HepG2 (cell line): Measurements from ENCODE around the gene CALY. TPM values are rescaled to one million over a fixed set of nuclear protein-coding genes. Genes with fewer than 3 reads are reported as not detected.

Experiments used
- ATAC-seq: fragments of 200-7000 bp; cut with Tn5 transposase; 3 replicates; pipeline ENCODE4 v1.9.1; 2020; ENCODE audit warnings: mild to moderate bottlenecking, moderate library complexity
- BruUV-seq: library from RNA; stranded (reverse); fragments of 400-500 nt; replicated peaks from 2 replicates; lab custom pipeline; 2021; lab: Mats Ljungman, UMichigan
- CTCF ChIA-PET: fragments of 300-600 bp; formaldehyde crosslinking; extraction: SDS; loops from one replicate; lab custom pipeline; 2021; ENCODE audit warnings: low total read pairs, inconsistent platforms, low intra/inter-chr PET ratio; lab: Yijun Ruan, JAX
- POLR2A ChIA-PET: fragments of 350-600 bp; sonication (Branson Sonifier 250); formaldehyde crosslinking; loops from one replicate; lab custom pipeline; 2020; ENCODE audit warnings: antibody characterized with exemption, inconsistent platforms; lab: Yijun Ruan, JAX
- DNase-seq: peaks from one replicate; pipeline ENCODE4 v3.0.0-alpha.2; 2015; ENCODE audit warnings: low spot score
- FAIRE-seq: peaks from 3 replicates; lab custom pipeline; 2011; peaks lifted over from hg19 to GRCh38; lab: Jason Lieb, UNC
- H2AFZ ChIP-seq: one replicate; pipeline ENCODE4 v1.6.1; 2011; ENCODE audit warnings: low read length, inconsistent platforms
- H3K27ac ChIP-seq: fragments of 300-600 bp; 3 replicates; pipeline ENCODE4 v1.8.0; 2011; ENCODE audit warnings: mixed run types, mild to moderate bottlenecking, mixed read lengths, low read length, inconsistent platforms; ENCODE audit not compliant: insufficient read depth; ENCODE audit errors: extremely low read length
- H3K27me3 ChIP-seq, 2 experiments: fragments of 200-600 bp in 1 of 2; 2 replicates in 1 of 2; 3 replicates in 1 of 2; pipeline versions ENCODE4 v1.6.0 to v1.8.0; 2011; ENCODE audit warnings: low read length in 2 of 2, mild to moderate bottlenecking in 2 of 2, moderate library complexity in 2 of 2, inconsistent platforms in 1 of 2; ENCODE audit not compliant: insufficient read depth in 2 of 2, control insufficient read depth in 1 of 2
- H3K36me3 ChIP-seq, 2 experiments: fragments of 200-600 bp in 1 of 2; replicated peaks in 1 of 2; 2 replicates in 1 of 2; 3 replicates in 1 of 2; pipeline versions ENCODE4 v1.5.1 to v1.8.0; 2011; ENCODE audit warnings: low read length in 2 of 2, inconsistent platforms in 1 of 2; ENCODE audit not compliant: insufficient read depth in 2 of 2, control insufficient read depth in 1 of 2
- H3K4me1 ChIP-seq: 2 replicates; pipeline ENCODE4 v1.5.1; 2012; ENCODE audit warnings: low read length, inconsistent platforms; ENCODE audit not compliant: insufficient read depth
- H3K4me2 ChIP-seq: 2 replicates; pipeline ENCODE4 v1.6.0; 2011; ENCODE audit warnings: low read depth, low read length, inconsistent platforms
- H3K4me3 ChIP-seq, 3 experiments: fragments of 200-600 bp in 1 of 3; sonication (generic), shearing (Covaris generic) in 1 of 3; replicated peaks in 1 of 3; 2 replicates each; pipeline ENCODE4 v1.5.1; 2011 to 2016; ENCODE audit warnings: low read length in 3 of 3, inconsistent platforms in 2 of 3, low read depth in 2 of 3, mild to moderate bottlenecking in 2 of 3, control low read depth in 1 of 3, mixed read lengths in 1 of 3; ENCODE audit not compliant: insufficient read depth in 1 of 3
- H3K79me2 ChIP-seq: one replicate; pipeline ENCODE4 v1.6.1; 2011; ENCODE audit warnings: low read length, inconsistent platforms; ENCODE audit not compliant: insufficient read depth
- H3K9ac ChIP-seq: 2 replicates; pipeline ENCODE4 v1.6.0; 2011; ENCODE audit warnings: mild to moderate bottlenecking, low read depth, low read length, inconsistent platforms; ENCODE audit not compliant: insufficient read depth
- H3K9me3 ChIP-seq: 2 replicates; pipeline ENCODE4 v1.5.1; 2012; ENCODE audit warnings: mild to moderate bottlenecking, low read length
- H4K20me1 ChIP-seq: 2 replicates; pipeline ENCODE4 v1.6.0; 2011; ENCODE audit warnings: inconsistent platforms, mild to moderate bottlenecking, low read length, moderate library complexity; ENCODE audit not compliant: insufficient read depth
- AFF4 ChIP-seq: sonication (generic); formaldehyde crosslinking; IDR thresholded peaks from 2 replicates; pipeline ENCODE4 v1.4.0; 2020; ENCODE audit warnings: missing genetic modification reagents
- CAMTA2 ChIP-seq: sonication (generic); formaldehyde crosslinking; IDR thresholded peaks from 2 replicates; pipeline ENCODE4 v1.4.0; 2020; ENCODE audit warnings: mild to moderate bottlenecking, missing genetic modification reagents, borderline replicate concordance
- SMYD3 ChIP-seq: sonication (generic); formaldehyde crosslinking; IDR thresholded peaks from 2 replicates; pipeline ENCODE4 v1.8.1; 2023; ENCODE audit warnings: mild to moderate bottlenecking, missing genetic modification reagents
- SSRP1 ChIP-seq: IDR thresholded peaks from 2 replicates; pipeline ENCODE4 v1.6.1; 2016; ENCODE audit warnings: control low read depth
- ZBTB4 ChIP-seq: sonication (generic); formaldehyde crosslinking; IDR thresholded peaks from 2 replicates; pipeline ENCODE4 v1.4.0; 2020; ENCODE audit warnings: missing genetic modification reagents, mild to moderate bottlenecking, borderline replicate concordance
- ZNF281 ChIP-seq: sonication (generic); formaldehyde crosslinking; IDR thresholded peaks from 2 replicates; pipeline ENCODE4 v1.4.0; 2020; ENCODE audit warnings: missing genetic modification reagents, borderline replicate concordance
- ZNF720 ChIP-seq: sonication (generic); formaldehyde crosslinking; IDR thresholded peaks from 2 replicates; pipeline ENCODE4 v1.4.0; 2020; ENCODE audit warnings: missing genetic modification reagents
- ZNF788 ChIP-seq: sonication (generic); formaldehyde crosslinking; IDR thresholded peaks from 2 replicates; pipeline ENCODE4 v1.5.0; 2020; ENCODE audit warnings: mild to moderate bottlenecking, missing genetic modification reagents, borderline replicate concordance
- WGBS: methylation state at CpG from one replicate; pipeline ENCODE4 v1.1.6; 2017; ENCODE audit warnings: low lambda C conversion rate; 5-methylcytosine and 5-hydroxymethylcytosine counted together
- in situ Hi-C: cut with HindIII; loops from 2 replicates; pipeline ENCODE4 v1.10.0; 2017; ENCODE audit warnings: low pct_unique_long_range_greater_than_20kb; ENCODE audit not compliant: extremely low pct_ligation_motif_present
- intact Hi-C: fragments of 100-400 bp; cut with micrococcal nuclease; formaldehyde crosslinking; loops from one replicate; pipeline ENCODE4 v1.10.0; 2022; ENCODE audit not compliant: unreplicated experiment
- polyA plus RNA-seq, 8 experiments: library from polyadenylated mRNA; depleted of rRNA in 3 of 8; stranded (reverse) in 7 of 8; unstranded in 1 of 8; fragments of >200 nt; fragmentation: Illumina TruSeq in 4 of 8; extraction: Trizol in 4 of 8; gene quantifications; 2 replicates each; pipeline versions ENCODE4 v1.2.1 to v1.2.3, GENCODE V29; 2011 to 2016; ENCODE audit warnings: low read depth in 4 of 8, missing spikeins in 1 of 8, mixed read lengths in 1 of 8; ENCODE audit not compliant: insufficient read depth in 1 of 8
- total RNA-seq, 5 experiments: library from RNA; depleted of rRNA; stranded (reverse); fragments of >200 nt; fragmentation: Illumina TruSeq; extraction: Trizol; gene quantifications; 2 replicates each; pipeline ENCODE4 v1.2.3, GENCODE V29; 2016; ENCODE audit warnings: low read depth in 1 of 5

Gene CALY
- total and polyA plus RNA-seq, 2 of the 13 experiments (the other 11 are each of a cell fraction or from before 2014, with no cell fraction given): 0.08 TPM; not detected in 1

GRCh38 chr10:133281084-133281483 lies 55.6 kb downstream of the CALY start:
- Histone ChIP-seq H3K9ac (no peak overlapping the region), H3K27me3 (peaks cover 0 to 4% of the 10 kb centered on the region in 2 experiments; a peak in 2 of 5 replicates), H4K20me1 (peaks cover 7% of the 10 kb centered on the region; the same call in 1 of the 2 replicates), H3K36me3 (peaks cover 23 to 47% of the 10 kb centered on the region in 2 experiments; a peak in 4 of 5 replicates), H3K4me2 (no peak overlapping the region), H3K4me1 (peaks cover 23% of the 10 kb centered on the region), H3K27ac (no peak overlapping the region), H3K79me2 (no peaks in the 10 kb centered on the region), H3K9me3 (no peaks in the 10 kb centered on the region), H3K4me3 (no peak overlapping the region), H2AFZ (no peak overlapping the region)
- in situ Hi-C loops: no loop called here
- TF ChIP-seq CAMTA2 (CRISPR knock-in tag) (no peak), AFF4 (CRISPR knock-in tag) (no peak), ZNF281 (CRISPR knock-in tag) (no peak), SMYD3 (CRISPR knock-in tag) (no peak), ZBTB4 (no peak), ZNF788 (CRISPR knock-in tag) (no peak), SSRP1 (CRISPR knock-in tag) (no peak), ZNF720 (CRISPR knock-in tag) (no peak)
- ChIA-PET POLR2A (no interaction called here), CTCF (no interaction called here)
- DNase-seq: no peak
- intact Hi-C loops: no loop called here
- FAIRE-seq: no peak
- no TSS peak for BruUV-seq
- 94% methylated on average over 5 of the region's 15 CpGs for WGBS
- no peak for ATAC-seq
